ENCODE measurements around the gene ZNF469. TPM values are rescaled to one million over a fixed set of nuclear protein-coding genes. Genes with fewer than 3 reads are reported as not detected.
"Not testable (repeated sequence)": the region's sequence is repeated elsewhere in the genome, so short reads cannot be mapped to it uniquely, and the experiment has no call there.

The ZNF469 gene
- total RNA-seq, 1 donor from 2014 or later, result 0.59 TPM

DNA sequence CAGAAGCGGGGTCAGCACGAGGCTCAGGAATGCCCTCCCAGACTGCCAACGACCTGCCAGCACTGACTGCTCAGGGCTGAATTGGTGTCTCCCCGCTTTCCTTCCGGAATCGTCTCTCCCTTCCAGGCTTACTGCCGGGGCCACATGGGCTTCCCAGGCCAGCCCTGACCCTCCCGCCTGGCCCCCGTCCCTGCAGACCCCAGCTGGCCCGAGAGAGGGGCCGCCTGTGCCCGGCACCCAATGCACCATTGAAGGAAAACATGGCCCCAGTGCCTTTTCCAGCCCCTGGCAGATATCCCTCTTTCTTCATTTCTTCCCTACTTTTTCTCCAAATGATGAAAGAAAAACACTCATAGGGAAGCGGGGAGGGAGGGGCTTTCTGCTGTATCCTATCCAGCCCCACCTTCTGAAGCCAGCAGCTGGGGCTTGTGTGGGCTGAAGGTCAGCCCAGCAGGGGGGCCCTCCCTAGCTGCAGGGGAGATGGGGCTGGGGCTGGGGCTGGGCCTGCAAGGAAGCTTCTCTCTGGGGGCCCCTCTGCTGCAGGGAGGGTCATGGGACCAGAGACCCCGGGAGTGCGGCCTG lies 25.9 kb downstream of the ZNF469 start:
- no peaks in the 10 kb centered on the region for H3K27me3 Mint-ChIP-seq (ENCODE audit: low read depth)
- H3K4me3 Mint-ChIP-seq (ENCODE audit: low read depth), result no peak overlapping the region
- H3K27ac Mint-ChIP-seq, result no peak overlapping the region
- H3K4me1 Mint-ChIP-seq (ENCODE audit: low read depth), result peaks cover 6% of the 10 kb centered on the region
- H3K36me3 Mint-ChIP-seq (ENCODE audit: low read depth), result no peaks in the 10 kb centered on the region
- intact Hi-C loops (cut with micrococcal nuclease), result no loop called here
- no peaks in the 10 kb centered on the region for H3K9me3 Mint-ChIP-seq
- DNase-seq (ENCODE audit: low spot score), result no peak

DNA sequence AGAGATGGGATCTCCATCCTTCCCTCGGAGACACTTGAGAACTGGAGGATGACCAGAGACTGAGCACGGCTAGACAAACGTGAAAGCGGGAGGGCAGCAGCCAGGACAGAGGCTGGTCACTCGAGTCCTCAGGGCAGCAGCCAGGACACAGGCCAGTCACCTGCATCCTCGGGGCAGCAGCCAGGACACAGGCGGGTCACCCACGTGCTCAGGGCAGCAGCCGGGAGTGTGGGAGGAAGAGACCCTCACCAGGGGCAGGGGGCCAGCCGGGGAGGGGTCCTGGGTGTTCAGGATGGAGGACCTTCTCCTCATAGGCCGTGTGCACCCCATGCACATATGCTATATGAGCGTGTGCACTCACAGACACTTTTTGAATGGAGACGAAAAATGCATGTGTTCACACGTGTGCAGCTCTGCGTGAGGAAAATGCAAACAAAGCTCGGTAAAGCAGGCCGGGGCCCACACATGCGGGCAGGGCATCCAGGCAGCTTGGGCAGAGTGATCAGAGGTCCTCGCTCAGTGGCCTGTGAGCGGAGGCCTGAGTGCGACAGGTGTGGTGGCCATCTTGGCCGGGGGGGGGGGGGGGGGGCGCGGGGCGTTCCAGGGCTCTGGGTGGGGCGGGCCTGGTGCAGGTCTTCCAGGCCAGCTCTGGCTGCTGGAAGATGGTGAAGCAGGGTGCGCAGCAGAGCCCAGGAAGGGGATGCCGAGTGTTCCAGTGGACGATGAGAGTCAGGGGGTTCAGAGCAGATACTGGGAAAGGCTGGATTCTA lies 26.7 kb downstream of the ZNF469 start:
- peaks cover 6% of the 10 kb centered on the region for H3K4me1 Mint-ChIP-seq (ENCODE audit: low read depth)
- no peaks in the 10 kb centered on the region for H3K36me3 Mint-ChIP-seq (ENCODE audit: low read depth)
- no peak overlapping the region for H3K27ac Mint-ChIP-seq
- DNase-seq (ENCODE audit: low spot score), result no peak
- intact Hi-C loops (cut with micrococcal nuclease), result no loop called here
- no peak overlapping the region for H3K4me3 Mint-ChIP-seq (ENCODE audit: low read depth)
- no peaks in the 10 kb centered on the region for H3K27me3 Mint-ChIP-seq (ENCODE audit: low read depth)
- H3K9me3 Mint-ChIP-seq, result no peaks in the 10 kb centered on the region

DNA sequence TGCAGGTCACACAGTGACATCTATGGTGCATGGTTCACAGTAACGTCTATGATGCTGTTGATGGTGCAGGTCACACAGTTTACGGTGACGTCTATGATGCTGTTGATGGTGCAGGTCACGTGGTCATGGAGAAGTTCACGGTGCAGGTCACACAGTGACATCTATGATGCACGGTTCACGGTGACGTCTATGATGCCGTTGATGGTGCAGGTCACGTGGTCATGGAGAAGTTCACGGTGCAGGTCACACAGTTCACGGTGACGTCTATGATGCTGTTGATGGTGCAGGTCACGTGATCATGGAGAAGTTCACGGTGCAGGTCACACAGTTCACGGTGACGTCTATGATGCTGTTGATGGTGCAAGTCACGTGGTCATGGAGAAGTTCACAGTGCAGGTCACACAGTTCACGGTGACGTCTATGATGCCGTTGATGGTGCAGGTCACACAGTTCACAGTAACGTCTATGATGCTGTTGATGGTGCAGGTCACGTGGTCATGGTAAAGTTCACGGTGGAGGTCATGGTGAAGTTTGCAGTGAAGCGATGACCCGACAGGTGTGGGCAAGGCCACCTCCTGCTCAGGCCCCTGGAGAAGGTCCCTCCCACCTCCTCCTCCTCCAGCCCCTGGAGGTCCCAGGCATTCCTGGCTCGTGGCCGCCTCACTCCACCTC lies 27.7 kb downstream of the ZNF469 start:
- H3K27me3 Mint-ChIP-seq (ENCODE audit: low read depth); intact Hi-C loops (cut with micrococcal nuclease); H3K36me3 Mint-ChIP-seq (ENCODE audit: low read depth); H3K4me1 Mint-ChIP-seq (ENCODE audit: low read depth); H3K9me3 Mint-ChIP-seq; H3K4me3 Mint-ChIP-seq (ENCODE audit: low read depth); H3K27ac Mint-ChIP-seq; DNase-seq (ENCODE audit: low spot score): not testable (repeated sequence)

DNA sequence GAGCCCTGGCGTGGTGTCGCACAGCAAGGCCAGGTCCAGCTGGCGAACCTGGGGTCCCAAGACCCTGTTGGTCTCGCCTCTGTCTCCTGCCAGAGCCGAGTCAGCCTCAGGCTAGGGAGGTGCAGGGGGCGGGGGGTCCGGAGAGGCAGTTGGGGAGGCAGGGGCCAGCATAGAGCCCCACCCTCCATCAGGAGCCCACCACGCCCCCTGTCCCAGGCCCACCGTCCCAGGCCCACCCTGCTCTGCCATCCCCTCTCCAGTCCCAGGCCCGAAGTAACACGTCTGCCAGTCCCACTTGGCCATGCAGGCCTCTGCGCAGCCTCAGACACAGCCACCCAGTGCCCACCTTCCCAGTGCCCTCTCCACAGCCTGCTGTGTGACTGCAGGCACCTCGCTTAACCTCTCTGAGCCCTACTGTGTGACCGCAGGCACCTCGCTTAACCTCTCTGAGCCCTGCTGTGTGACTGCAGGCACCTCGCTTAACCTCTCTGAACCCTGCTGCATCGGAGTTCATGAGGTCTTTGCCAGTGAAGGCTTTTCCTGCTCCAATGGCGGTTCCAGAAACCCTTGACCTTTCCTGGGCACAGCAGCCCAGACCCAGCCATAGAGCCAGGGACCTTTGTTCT lies 29.3 kb downstream of the ZNF469 start:
- no peak for DNase-seq (ENCODE audit: low spot score)
- intact Hi-C loops (cut with micrococcal nuclease), result no loop called here
- Mint-ChIP-seq H3K36me3 (ENCODE audit: low read depth) (no peaks in the 10 kb centered on the region), H3K27ac (no peak overlapping the region), H3K27me3 (ENCODE audit: low read depth) (no peaks in the 10 kb centered on the region), H3K4me1 (ENCODE audit: low read depth) (peaks cover 6% of the 10 kb centered on the region), H3K9me3 (no peaks in the 10 kb centered on the region), H3K4me3 (ENCODE audit: low read depth) (no peak overlapping the region)

DNA sequence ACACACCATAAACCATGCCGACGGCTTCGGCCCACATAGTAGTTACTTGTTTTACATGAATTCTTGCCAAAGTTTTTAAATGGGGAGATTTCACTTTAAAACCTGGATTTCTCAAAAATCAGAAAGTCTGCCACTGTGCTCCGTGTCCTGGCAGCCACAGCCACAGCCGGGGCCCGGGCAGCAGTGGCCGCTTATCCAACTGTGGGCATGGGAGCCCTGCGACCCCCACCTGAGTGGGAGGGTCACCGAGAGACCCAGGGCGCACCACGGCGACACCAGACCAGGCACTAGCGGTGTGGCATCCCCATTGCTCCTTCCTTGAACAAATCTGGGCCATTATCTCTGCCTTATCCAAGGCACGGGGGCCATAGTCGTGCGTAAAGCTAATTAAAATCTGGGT lies 30.0 kb downstream of the ZNF469 start:
- H3K4me1 Mint-ChIP-seq (ENCODE audit: low read depth), result peaks cover 2% of the 10 kb centered on the region
- DNase-seq (ENCODE audit: low spot score), result no peak
- H3K9me3 Mint-ChIP-seq, result no peaks in the 10 kb centered on the region
- H3K36me3 Mint-ChIP-seq (ENCODE audit: low read depth), result no peaks in the 10 kb centered on the region
- no peaks in the 10 kb centered on the region for H3K27me3 Mint-ChIP-seq (ENCODE audit: low read depth)
- H3K27ac Mint-ChIP-seq, result no peak overlapping the region
- intact Hi-C loops (cut with micrococcal nuclease), result no loop called here
- H3K4me3 Mint-ChIP-seq (ENCODE audit: low read depth), result no peak overlapping the region

DNA sequence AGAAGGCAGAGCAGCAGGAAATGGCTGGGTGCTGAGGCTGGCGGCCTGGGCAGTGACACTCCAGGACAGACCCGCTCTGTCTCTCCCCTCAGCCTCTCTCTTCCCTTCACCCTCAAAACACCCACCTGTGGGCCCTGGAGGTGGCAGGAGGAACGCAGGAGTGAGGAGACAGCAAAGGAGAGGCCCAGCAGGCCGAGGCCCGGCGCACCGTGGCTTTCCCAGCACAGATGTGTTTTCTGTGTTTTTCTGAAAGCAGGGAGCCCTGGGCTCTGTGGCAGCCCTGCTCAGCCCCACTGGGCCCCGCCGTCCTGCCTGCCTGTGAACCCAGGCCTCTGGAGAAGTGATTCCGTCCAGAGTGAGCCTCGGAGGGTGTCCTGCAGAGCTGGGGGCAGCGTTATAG lies 30.5 kb downstream of the ZNF469 start:
- no peaks in the 10 kb centered on the region for H3K4me1 Mint-ChIP-seq (ENCODE audit: low read depth)
- H3K27ac Mint-ChIP-seq, result no peak overlapping the region
- H3K27me3 Mint-ChIP-seq (ENCODE audit: low read depth), result no peaks in the 10 kb centered on the region
- H3K36me3 Mint-ChIP-seq (ENCODE audit: low read depth), result no peaks in the 10 kb centered on the region
- intact Hi-C loops (cut with micrococcal nuclease), result no loop called here
- no peaks in the 10 kb centered on the region for H3K9me3 Mint-ChIP-seq
- H3K4me3 Mint-ChIP-seq (ENCODE audit: low read depth), result no peak overlapping the region
- DNase-seq (ENCODE audit: low spot score), result no peak

DNA sequence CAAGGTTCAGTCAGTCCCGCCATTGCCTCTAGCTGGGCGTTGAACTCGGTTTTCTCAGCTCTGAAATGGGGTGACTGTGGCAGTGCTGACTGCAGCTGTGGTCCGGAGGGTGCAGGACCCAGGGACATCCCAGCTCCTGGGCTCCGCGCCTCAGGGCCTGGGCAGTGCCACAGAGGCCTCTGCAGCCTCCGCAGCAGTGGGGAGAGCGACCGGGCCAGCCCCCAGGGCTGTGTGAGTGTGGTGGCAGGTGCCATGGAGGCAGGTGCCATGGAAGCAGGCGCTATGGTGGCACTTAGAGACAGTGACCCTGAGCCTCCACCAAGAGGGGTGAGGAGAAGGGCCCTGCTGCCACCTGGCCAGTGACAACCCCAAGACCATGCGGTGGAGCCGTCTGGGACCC lies 30.9 kb downstream of the ZNF469 start:
- no peaks in the 10 kb centered on the region for H3K4me1 Mint-ChIP-seq (ENCODE audit: low read depth)
- intact Hi-C loops (cut with micrococcal nuclease), result no loop called here
- H3K9me3 Mint-ChIP-seq, result no peaks in the 10 kb centered on the region
- no peak overlapping the region for H3K4me3 Mint-ChIP-seq (ENCODE audit: low read depth)
- H3K27me3 Mint-ChIP-seq (ENCODE audit: low read depth), result no peaks in the 10 kb centered on the region
- DNase-seq (ENCODE audit: low spot score), result no peak
- no peak overlapping the region for H3K27ac Mint-ChIP-seq
- no peaks in the 10 kb centered on the region for H3K36me3 Mint-ChIP-seq (ENCODE audit: low read depth)

DNA sequence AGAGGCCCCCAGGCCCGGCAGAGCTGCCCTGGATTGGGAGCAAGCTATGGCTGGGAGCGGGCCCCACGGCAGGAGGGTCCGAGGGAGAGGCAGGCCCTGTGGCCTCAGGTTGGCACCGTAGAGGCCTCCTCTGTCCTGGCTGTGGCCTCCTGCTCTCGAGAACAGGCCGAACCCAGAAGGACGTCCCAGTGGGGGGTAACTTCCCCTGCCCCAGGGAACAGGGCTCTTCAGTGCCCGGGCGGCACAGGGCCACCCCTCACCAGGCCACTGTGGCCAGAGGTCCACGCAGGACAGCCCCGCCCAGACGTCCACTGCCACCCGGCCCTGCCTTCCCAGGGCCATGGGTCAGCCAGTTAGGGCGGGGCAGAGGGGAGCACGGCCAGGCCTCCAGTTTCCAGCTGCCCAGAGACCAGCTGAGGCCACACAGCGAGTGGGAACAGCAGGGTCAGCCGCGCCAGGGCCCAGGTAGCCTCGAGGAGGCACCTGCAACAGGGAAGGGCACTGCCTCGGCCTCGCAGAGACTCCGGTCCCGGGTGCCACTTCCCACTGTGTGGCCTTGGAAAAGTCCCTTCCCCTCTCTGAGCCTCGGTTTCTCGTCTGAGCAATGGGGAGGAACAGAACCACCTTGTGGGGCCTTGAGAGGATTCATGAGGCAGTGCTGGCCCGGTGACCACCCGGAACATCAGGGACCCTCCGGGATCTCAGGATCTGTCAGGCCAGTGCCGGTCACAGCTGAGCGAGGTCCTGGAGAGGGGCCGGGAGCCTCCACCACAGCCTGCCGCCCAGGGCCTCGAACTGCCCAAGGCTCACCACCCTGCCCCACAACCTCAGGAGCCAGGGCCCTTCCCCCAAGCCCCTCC lies 32.0 kb downstream of the ZNF469 start:
- Mint-ChIP-seq H3K27ac (no peak overlapping the region), H3K4me1 (ENCODE audit: low read depth) (no peaks in the 10 kb centered on the region), H3K27me3 (ENCODE audit: low read depth) (no peaks in the 10 kb centered on the region), H3K9me3 (no peaks in the 10 kb centered on the region), H3K36me3 (ENCODE audit: low read depth) (no peaks in the 10 kb centered on the region), H3K4me3 (ENCODE audit: low read depth) (no peak overlapping the region)
- intact Hi-C loops (cut with micrococcal nuclease), result no loop called here
- no peak for DNase-seq (ENCODE audit: low spot score)

DNA sequence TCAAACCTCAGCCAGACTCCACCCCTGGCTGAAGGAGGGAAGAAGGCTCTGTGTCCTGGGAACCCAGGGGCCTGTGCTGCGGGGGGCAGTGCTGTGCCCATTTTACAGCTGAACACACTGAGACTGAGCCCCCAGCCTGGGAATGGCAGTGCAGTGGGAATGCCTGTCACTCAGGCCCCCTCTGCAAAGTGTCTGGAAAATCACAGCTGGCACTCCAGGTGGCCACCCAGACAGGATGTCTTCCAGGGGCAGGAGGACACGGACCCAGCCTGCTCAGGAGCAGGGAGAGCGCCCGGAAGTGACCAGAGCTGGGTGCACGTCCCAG lies 32.6 kb downstream of the ZNF469 start:
- Mint-ChIP-seq H3K4me3 (ENCODE audit: low read depth) (no peak overlapping the region), H3K36me3 (ENCODE audit: low read depth) (no peaks in the 10 kb centered on the region), H3K4me1 (ENCODE audit: low read depth) (no peaks in the 10 kb centered on the region), H3K9me3 (no peaks in the 10 kb centered on the region), H3K27ac (no peak overlapping the region), H3K27me3 (ENCODE audit: low read depth) (no peaks in the 10 kb centered on the region)
- no peak for DNase-seq (ENCODE audit: low spot score)
- intact Hi-C loops (cut with micrococcal nuclease), result no loop called here

DNA sequence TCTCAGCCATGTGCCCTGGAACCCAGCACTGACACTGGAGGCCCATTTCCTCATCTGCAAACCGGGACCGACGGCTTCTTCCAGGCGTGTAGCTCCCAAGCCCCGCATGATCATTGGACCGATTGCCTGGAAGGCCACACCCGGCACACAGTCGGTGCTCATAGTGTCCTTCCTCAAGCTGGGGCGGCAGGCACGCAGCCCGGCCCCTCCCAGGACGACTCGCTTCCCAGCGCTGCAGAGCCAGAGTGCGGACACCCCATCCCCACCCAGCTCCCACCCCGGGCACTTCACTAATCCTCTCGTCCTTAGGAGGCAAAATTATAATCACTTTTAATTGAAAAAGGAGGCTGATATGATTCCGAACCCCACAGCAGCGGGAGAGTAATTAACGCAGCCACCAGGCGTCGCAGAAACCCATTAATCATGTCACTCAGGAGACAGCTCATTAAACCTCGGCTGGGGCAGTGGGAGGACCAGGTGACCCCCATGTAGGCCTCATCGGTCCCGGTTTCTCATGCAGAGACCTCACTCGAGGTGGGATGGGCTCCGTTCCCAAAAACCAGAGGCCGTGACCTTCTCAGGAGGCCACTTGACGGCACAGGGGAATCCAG lies 33.1 kb downstream of the ZNF469 start:
- Mint-ChIP-seq H3K4me1 (ENCODE audit: low read depth) (no peaks in the 10 kb centered on the region), H3K36me3 (ENCODE audit: low read depth) (no peaks in the 10 kb centered on the region), H3K27me3 (ENCODE audit: low read depth) (no peaks in the 10 kb centered on the region), H3K27ac (no peak overlapping the region), H3K4me3 (ENCODE audit: low read depth) (no peak overlapping the region), H3K9me3 (no peaks in the 10 kb centered on the region)
- DNase-seq (ENCODE audit: low spot score), result no peak
- intact Hi-C loops (cut with micrococcal nuclease), result no loop called here

DNA sequence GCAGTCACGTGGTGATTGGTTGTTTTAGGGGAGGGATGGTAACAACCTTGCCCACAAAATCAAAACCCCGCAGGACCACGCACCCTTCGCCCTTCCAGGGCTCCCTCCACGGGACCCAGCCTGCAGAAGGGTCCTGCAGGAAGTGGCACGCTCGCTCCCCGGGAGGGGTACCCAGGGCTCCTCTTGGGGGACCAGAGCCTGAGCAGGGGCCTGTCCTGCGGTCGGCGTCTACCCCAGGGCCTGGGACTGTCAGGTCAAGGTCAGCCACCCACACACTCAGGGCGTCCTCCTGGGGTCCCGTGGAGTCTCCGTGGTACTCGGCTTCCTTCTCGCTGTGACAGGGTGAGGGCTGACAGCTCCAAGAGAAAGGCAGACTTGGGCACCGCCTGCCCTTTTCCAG lies 33.9 kb downstream of the ZNF469 start:
- H3K36me3 Mint-ChIP-seq (ENCODE audit: low read depth), result no peaks in the 10 kb centered on the region
- H3K27ac Mint-ChIP-seq, result no peak overlapping the region
- no peaks in the 10 kb centered on the region for H3K27me3 Mint-ChIP-seq (ENCODE audit: low read depth)
- no peaks in the 10 kb centered on the region for H3K9me3 Mint-ChIP-seq
- intact Hi-C loops (cut with micrococcal nuclease), result no loop called here
- no peak for DNase-seq (ENCODE audit: low spot score)
- H3K4me3 Mint-ChIP-seq (ENCODE audit: low read depth), result no peak overlapping the region
- H3K4me1 Mint-ChIP-seq (ENCODE audit: low read depth), result no peaks in the 10 kb centered on the region

DNA sequence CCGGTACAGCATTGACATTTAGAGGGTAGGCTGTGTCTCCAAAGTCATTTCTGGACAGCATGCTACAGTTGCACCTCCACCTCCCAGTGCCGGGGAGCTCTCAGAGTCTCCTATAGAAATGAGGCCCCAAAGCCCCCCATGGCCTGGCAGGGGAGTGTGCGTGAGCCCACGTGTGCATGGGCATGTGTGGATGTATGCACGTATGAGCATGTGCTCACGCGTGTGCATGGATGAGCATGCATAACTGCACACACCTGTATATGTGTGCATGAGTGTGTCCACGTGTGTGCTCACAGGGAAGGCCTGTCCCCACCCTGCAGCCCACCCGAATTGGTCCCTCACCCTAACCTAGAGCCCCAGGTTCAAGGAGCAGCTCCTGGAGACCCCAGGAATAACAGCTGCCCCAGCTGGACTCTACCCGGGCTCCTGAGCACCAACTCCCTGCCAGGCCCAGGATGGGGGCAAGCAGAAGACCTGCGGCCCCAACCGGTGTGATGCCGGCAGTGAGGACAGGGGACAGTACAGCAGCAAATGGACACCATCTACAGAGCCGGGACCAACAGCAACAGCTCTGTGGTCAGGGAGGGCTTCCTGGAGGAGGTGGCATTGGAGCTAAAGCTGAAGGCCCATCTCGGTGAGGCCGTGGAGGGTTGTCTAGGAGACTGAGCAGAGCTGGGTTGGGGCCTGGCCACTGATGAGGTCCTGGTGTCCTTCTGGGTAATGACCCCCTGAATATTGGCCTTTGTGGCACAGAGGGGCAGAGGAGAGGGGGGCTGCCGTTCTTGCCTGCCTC lies 35.1 kb downstream of the ZNF469 start:
- H3K27ac Mint-ChIP-seq, result no peak overlapping the region
- no peaks in the 10 kb centered on the region for H3K4me1 Mint-ChIP-seq (ENCODE audit: low read depth)
- H3K36me3 Mint-ChIP-seq (ENCODE audit: low read depth), result no peaks in the 10 kb centered on the region
- no peak for DNase-seq (ENCODE audit: low spot score)
- H3K4me3 Mint-ChIP-seq (ENCODE audit: low read depth), result no peak overlapping the region
- intact Hi-C loops (cut with micrococcal nuclease), result no loop called here
- no peaks in the 10 kb centered on the region for H3K9me3 Mint-ChIP-seq
- H3K27me3 Mint-ChIP-seq (ENCODE audit: low read depth), result no peaks in the 10 kb centered on the region

Data from activated T-helper 2 cell treated with anti-CD3 and anti-CD28 coated beads, Interferon-gamma antibody, Interleukin-2, Interleukin-4, amounts not matched to agents 10 μg/mL and 5 μg/mL and 100 μg/mL, durations not matched to agents 14 hours and 24 hours and 36 hours (primary cell).